ENCODE data around the gene PSMB10.

- TF ChIP-seq POLR2A (IDR thresholded peaks at IDR 0.05) (no peak), CTCF (IDR thresholded peaks at IDR 0.05) (no peak), POLR2AphosphoS5 (IDR thresholded peaks at IDR 0.05) (no peak)
Observed at GRCh38 chr16:67901734-67902133, 34.9 kb downstream of the PSMB10 start.
